ENCODE results near the gene CYB5R2. TPM values are rescaled to one million over a fixed set of nuclear protein-coding genes. Genes with fewer than 3 reads are reported as not detected.

The CYB5R2 gene
- total RNA-seq, 1 donor from 2014 or later: 6.8 TPM

DNA sequence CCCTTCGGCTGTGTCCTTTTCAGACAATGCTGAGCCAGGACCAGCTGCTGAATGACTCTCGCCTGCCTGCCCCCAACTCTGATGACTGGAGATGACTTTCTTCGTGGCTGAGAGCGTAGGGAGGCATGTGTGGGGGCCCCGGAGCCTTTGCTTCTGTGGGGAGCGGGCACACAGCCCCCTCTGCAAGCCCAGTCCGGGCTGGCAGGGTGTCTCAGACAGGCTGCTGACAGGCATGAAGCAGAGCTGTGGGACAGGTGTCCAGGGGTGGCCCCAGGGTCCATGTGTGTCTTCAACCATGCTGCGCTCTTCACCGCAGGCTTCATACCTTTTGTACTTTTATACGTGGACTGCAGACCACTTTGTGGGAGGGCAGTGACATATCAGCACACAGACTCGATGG, 16.6 kb downstream of the CYB5R2 start:
- no peak overlapping the region for H3K4me3 Mint-ChIP-seq (ENCODE audit: unreplicated experiment)
- peaks cover 4% of the 10 kb centered on the region for H3K36me3 Mint-ChIP-seq (ENCODE audit: low read depth, unreplicated experiment)
- H3K4me1 Mint-ChIP-seq (ENCODE audit: unreplicated experiment): peaks cover 7% of the 10 kb centered on the region
- DNase-seq (ENCODE audit: low spot score): no peak
- TF ChIP-seq, protein P1, sequence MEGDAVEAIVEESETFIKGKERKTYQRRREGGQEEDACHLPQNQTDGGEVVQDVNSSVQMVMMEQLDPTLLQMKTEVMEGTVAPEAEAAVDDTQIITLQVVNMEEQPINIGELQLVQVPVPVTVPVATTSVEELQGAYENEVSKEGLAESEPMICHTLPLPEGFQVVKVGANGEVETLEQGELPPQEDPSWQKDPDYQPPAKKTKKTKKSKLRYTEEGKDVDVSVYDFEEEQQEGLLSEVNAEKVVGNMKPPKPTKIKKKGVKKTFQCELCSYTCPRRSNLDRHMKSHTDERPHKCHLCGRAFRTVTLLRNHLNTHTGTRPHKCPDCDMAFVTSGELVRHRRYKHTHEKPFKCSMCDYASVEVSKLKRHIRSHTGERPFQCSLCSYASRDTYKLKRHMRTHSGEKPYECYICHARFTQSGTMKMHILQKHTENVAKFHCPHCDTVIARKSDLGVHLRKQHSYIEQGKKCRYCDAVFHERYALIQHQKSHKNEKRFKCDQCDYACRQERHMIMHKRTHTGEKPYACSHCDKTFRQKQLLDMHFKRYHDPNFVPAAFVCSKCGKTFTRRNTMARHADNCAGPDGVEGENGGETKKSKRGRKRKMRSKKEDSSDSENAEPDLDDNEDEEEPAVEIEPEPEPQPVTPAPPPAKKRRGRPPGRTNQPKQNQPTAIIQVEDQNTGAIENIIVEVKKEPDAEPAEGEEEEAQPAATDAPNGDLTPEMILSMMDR (IDR thresholded peaks at IDR 0.05; ENCODE audit: unreplicated experiment): no peak
- no peaks in the 10 kb centered on the region for H3K9me3 Mint-ChIP-seq (ENCODE audit: unreplicated experiment)
- H3K27me3 Mint-ChIP-seq (ENCODE audit: unreplicated experiment): no peaks in the 10 kb centered on the region
- H3K27ac Mint-ChIP-seq (ENCODE audit: unreplicated experiment): no peak overlapping the region

DNA sequence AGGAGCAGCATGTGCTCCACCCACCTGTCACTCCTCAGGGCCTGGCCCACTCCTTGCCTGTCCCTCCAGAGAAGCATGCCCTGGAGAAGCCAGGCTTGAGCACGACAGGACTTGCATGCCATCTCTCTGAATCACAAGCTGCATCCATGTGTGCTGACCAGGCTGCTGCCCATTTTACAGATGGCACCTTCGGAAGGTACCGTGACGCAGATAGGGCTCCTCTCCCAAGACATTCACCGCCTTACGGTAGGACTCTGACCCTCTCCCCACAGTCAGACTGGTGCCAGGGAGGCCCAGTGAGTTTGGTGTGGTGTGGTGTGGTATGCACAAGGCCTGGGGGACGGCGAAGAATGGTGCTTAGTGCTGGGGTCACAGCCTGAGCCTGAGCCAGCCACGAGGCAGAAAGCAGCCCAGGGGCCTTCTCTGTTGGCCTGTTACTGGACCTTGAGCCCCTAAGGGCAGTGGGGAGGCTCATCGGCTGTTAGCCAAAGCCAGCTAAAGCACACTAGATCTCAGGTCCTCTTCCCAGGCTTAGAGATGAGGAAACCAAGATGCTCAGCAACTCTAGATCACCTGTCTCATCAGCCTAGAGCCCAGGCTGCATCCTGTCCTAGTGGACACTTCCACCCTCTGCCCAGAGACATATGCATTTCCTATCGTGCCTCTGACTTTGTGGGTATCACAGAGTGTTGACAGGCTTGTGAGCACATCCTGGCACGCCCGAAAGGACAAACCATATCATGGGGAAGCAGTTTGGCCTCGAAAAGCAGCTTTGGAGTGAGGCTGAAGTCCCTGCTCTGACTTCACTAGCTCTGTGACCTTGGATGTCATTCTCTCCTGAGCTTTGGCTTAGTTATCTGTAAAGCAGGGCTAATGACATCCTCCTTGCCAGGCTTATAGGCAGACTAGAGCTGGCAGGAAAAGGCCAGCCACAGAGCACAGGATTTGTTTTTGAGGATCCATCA, 17.8 kb downstream of the CYB5R2 start:
- H3K27me3 Mint-ChIP-seq (ENCODE audit: unreplicated experiment): no peaks in the 10 kb centered on the region
- DNase-seq (ENCODE audit: low spot score): no peak

DNA sequence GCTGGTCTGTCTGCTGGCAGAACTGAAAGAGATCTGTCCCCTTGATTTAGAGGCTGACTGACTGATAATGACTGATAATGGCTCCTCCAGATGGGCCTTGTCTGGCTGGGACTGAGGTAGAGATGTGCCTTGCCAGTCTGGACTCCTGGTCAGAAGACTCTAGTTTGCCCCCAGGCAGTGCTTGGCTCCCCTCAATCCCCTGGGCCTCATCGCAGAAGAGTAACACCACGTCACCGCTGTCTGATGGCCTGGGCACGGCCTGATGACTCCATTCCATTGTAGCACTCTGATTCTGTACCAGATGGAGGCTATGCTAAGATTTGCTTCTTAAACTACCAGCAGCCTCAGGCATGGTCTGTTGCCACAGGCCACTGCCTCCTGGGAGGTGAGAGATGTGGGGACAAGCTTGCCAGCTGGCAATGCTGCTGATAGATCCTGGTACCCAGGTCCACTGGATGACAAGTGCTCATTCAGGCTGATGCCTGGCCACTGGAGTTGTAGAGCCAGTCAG, 19.1 kb downstream of the CYB5R2 start:
- Mint-ChIP-seq H3K4me3 (ENCODE audit: unreplicated experiment) (no peak overlapping the region), H3K27me3 (ENCODE audit: unreplicated experiment) (peaks cover 2% of the 10 kb centered on the region), H3K27ac (ENCODE audit: unreplicated experiment) (no peak overlapping the region), H3K4me1 (ENCODE audit: unreplicated experiment) (peaks cover 7% of the 10 kb centered on the region), H3K9me3 (ENCODE audit: unreplicated experiment) (no peaks in the 10 kb centered on the region), H3K36me3 (ENCODE audit: low read depth, unreplicated experiment) (peaks cover 4% of the 10 kb centered on the region)
- DNase-seq (ENCODE audit: low spot score): no peak
- TF ChIP-seq, protein P1 (IDR thresholded peaks at IDR 0.05; ENCODE audit: unreplicated experiment): no peak

More for the DNA sequence above, 17.8 kb downstream of the CYB5R2 start:
- H3K4me1 Mint-ChIP-seq (ENCODE audit: unreplicated experiment): peaks cover 7% of the 10 kb centered on the region
- H3K9me3 Mint-ChIP-seq (ENCODE audit: unreplicated experiment): no peaks in the 10 kb centered on the region
- TF ChIP-seq, protein P1 (IDR thresholded peaks at IDR 0.05; ENCODE audit: unreplicated experiment): no peak
- H3K27ac Mint-ChIP-seq (ENCODE audit: unreplicated experiment): no peak overlapping the region
- H3K4me3 Mint-ChIP-seq (ENCODE audit: unreplicated experiment): no peak overlapping the region
- peaks cover 4% of the 10 kb centered on the region for H3K36me3 Mint-ChIP-seq (ENCODE audit: low read depth, unreplicated experiment)

DNA sequence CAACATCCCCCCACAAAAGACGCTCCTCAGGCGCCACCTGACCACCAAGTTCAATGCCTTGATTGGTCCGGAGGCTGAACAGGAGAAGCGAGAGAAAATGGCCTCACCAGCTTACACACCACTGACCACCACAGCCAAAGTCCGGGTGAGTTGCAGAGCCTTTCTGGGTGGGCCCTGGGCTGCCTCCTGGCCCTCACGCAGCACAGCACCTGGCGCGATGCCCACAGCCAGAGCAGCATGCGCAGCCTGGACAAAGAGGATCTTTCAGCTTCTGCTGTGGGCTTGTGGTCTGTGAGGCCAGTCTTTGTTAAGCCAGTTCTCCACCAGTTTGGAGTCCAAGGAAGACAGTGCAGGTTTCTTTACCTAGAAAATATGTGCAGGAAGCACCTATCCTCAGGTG, 21.6 kb downstream of the CYB5R2 start:
- Mint-ChIP-seq H3K4me3 (ENCODE audit: unreplicated experiment) (no peak overlapping the region), H3K36me3 (ENCODE audit: low read depth, unreplicated experiment) (peaks cover 4% of the 10 kb centered on the region)

More for the DNA sequence above, 21.6 kb downstream of the CYB5R2 start:
- TF ChIP-seq, protein P1 (IDR thresholded peaks at IDR 0.05; ENCODE audit: unreplicated experiment): no peak
- no peaks in the 10 kb centered on the region for H3K4me1 Mint-ChIP-seq (ENCODE audit: unreplicated experiment)
- DNase-seq (ENCODE audit: low spot score): no peak
- no peak overlapping the region for H3K27ac Mint-ChIP-seq (ENCODE audit: unreplicated experiment)
- peaks cover 2% of the 10 kb centered on the region for H3K27me3 Mint-ChIP-seq (ENCODE audit: unreplicated experiment)
- H3K9me3 Mint-ChIP-seq (ENCODE audit: unreplicated experiment): no peaks in the 10 kb centered on the region
